HCT116 (cell line): ENCODE results near the gene IFNL4. TPM values are rescaled to one million over a fixed set of nuclear protein-coding genes. Genes with fewer than 3 reads are reported as not detected.

ENCODE experiments used
- ATAC-seq: fragments of 200-7000 bp; cut with Tn5 transposase; 2 replicates; pipeline ENCODE4 v1.9.1; 2020; ENCODE audit warnings: mild to moderate bottlenecking, moderate library complexity
- BruUV-seq: library from RNA; stranded (reverse); fragments of 400-500 nt; replicated peaks from 2 replicates; lab custom pipeline; 2021; lab: Mats Ljungman, UMichigan
- CTCF ChIA-PET: fragments of 300-600 bp; sonication (Branson Sonifier 250); formaldehyde crosslinking; loops from one replicate; lab custom pipeline; 2021; ENCODE audit warnings: antibody characterized with exemption; lab: Charles Lee
- POLR2A ChIA-PET: fragments of 300-600, 350-600 bp; sonication (Branson Sonifier 250); formaldehyde crosslinking; loops from one replicate; lab custom pipeline; 2021; ENCODE audit warnings: antibody characterized with exemption; lab: Charles Lee
- RAD21 ChIA-PET, 2 experiments: fragments of 300-600 bp; sonication (Branson Sonifier 250); formaldehyde crosslinking; loops; one replicate each; lab custom pipeline; 2023; ENCODE audit warnings: low total read pairs in 2 of 2; ENCODE audit not compliant: uncharacterized antibody in 2 of 2, unreplicated experiment in 2 of 2, low non-redundant PET in 1 of 2; lab: Charles Lee
- DNase-seq: peaks from one replicate; pipeline ENCODE4 v3.0.0-alpha.2; 2010; ENCODE audit warnings: low read depth, low spot score
- H2AFZ ChIP-seq: fragments of 200-600 bp; shearing (Covaris generic), sonication (generic); 2 replicates; pipeline ENCODE4 v1.6.1; 2017; ENCODE audit warnings: low read depth, mixed run types, mixed read lengths, antibody characterized with exemption, low read length; ENCODE audit not compliant: poor library complexity, severe bottlenecking
- H3K27ac ChIP-seq: 2 replicates; pipeline ENCODE4 v1.5.1; 2012; ENCODE audit warnings: low read depth, low read length
- H3K27me3 ChIP-seq: fragments of 200-600 bp; sonication (generic); 2 replicates; pipeline ENCODE4 v1.6.1; 2016; ENCODE audit warnings: mixed run types, low read length, mixed read lengths; ENCODE audit not compliant: insufficient read depth
- H3K36me3 ChIP-seq, 2 experiments: fragments of 200-500 bp in 1 of 2; fragments of 200-600 bp in 1 of 2; sonication (Bioruptor generic) in 1 of 2; sonication (generic) in 1 of 2; 2 replicates each; pipeline versions ENCODE4 v1.5.1 to v1.6.1; 2014 to 2016; ENCODE audit warnings: low read length in 2 of 2, inconsistent platforms in 1 of 2, mixed read lengths in 1 of 2, mixed run types in 1 of 2; ENCODE audit not compliant: insufficient read depth in 2 of 2, control insufficient read depth in 1 of 2
- H3K4me1 ChIP-seq, 2 experiments: fragments of 200-600 bp in 1 of 2; sonication (generic) in 1 of 2; 2 replicates each; pipeline versions ENCODE4 v1.5.1 to v1.6.1; 2012 to 2017; ENCODE audit warnings: low read length in 2 of 2, inconsistent platforms in 1 of 2, mild to moderate bottlenecking in 1 of 2, mixed read lengths in 1 of 2, mixed run types in 1 of 2, moderate library complexity in 1 of 2; ENCODE audit not compliant: insufficient read depth in 2 of 2, control insufficient read depth in 1 of 2
- H3K4me2 ChIP-seq: fragments of 200-600 bp; sonication (generic); 2 replicates; pipeline ENCODE4 v1.6.1; 2017; ENCODE audit warnings: mixed run types, low read length, mixed read lengths
- H3K4me3 ChIP-seq, 2 experiments: fragments of 200-600 bp in 1 of 2; sonication (generic) in 1 of 2; replicated peaks in 1 of 2; 2 replicates each; pipeline ENCODE4 v1.5.1; 2011 to 2016; ENCODE audit warnings: low read length in 2 of 2, control low read depth in 1 of 2, low read depth in 1 of 2, mild to moderate bottlenecking in 1 of 2, mixed read lengths in 1 of 2, mixed run types in 1 of 2
- H3K79me2 ChIP-seq: fragments of 200-600 bp; sonication (generic); 2 replicates; pipeline ENCODE4 v1.6.1; 2017; ENCODE audit warnings: mild to moderate bottlenecking, mixed run types, low read length, moderate library complexity, mixed read lengths; ENCODE audit not compliant: insufficient read depth
- H3K9ac ChIP-seq: fragments of 200-600 bp; sonication (generic); 2 replicates; pipeline ENCODE4 v1.6.1; 2016; ENCODE audit warnings: low read length, mixed read lengths
- H3K9me2 ChIP-seq: fragments of 200-600 bp; sonication (generic), shearing (Covaris generic); 2 replicates; pipeline ENCODE4 v1.6.1; 2017; ENCODE audit warnings: mixed run types, mild to moderate bottlenecking, moderate library complexity; ENCODE audit not compliant: insufficient read depth
- H3K9me3 ChIP-seq, 2 experiments: fragments of 200-500 bp in 1 of 2; fragments of 200-600 bp in 1 of 2; sonication (Bioruptor generic) in 1 of 2; sonication (generic) in 1 of 2; 2 replicates each; pipeline ENCODE4 v1.6.1; 2014 to 2017; ENCODE audit warnings: low read length in 2 of 2, mixed read lengths in 2 of 2, inconsistent platforms in 1 of 2, low read depth in 1 of 2, mild to moderate bottlenecking in 1 of 2, mixed run types in 1 of 2, moderate library complexity in 1 of 2; ENCODE audit not compliant: control insufficient read depth in 1 of 2, insufficient read depth in 1 of 2
- H4K20me1 ChIP-seq: fragments of 200-600 bp; sonication (generic), shearing (Covaris generic); 2 replicates; pipeline ENCODE4 v1.6.1; 2017; ENCODE audit warnings: mixed run types, mild to moderate bottlenecking, moderate library complexity; ENCODE audit not compliant: insufficient read depth
- ELF1 ChIP-seq: IDR thresholded peaks from 2 replicates; pipeline ENCODE4 v1.6.1; 2012; ENCODE audit warnings: low read depth, borderline replicate concordance
- FOSL1 ChIP-seq: IDR thresholded peaks from 2 replicates; pipeline ENCODE4 v1.6.1; 2012; ENCODE audit warnings: low read depth
- POLR2A ChIP-seq: IDR thresholded peaks from 2 replicates; pipeline ENCODE4 v1.7.0; 2011; ENCODE audit warnings: borderline replicate concordance; ENCODE audit not compliant: insufficient read depth, insufficient read length; ENCODE audit errors: extremely low read depth
- SP1 ChIP-seq: IDR thresholded peaks from 2 replicates; pipeline ENCODE4 v1.6.1; 2012; ENCODE audit warnings: low read depth
- ZNF274 ChIP-seq: fragments of 200-500 bp; sonication (Bioruptor generic); IDR thresholded peaks from 2 replicates; pipeline ENCODE4 v1.6.1; 2014; ENCODE audit warnings: mild to moderate bottlenecking, low read depth, low read length, inconsistent platforms
- intact Hi-C: fragments of 100-400 bp; cut with micrococcal nuclease; formaldehyde crosslinking; loops from 2 replicates; pipeline ENCODE4 v1.10.0; 2022
- total RNA-seq: library from RNA; stranded (reverse); gene quantifications from one replicate; pipeline ENCODE4 v1.2.1, GENCODE V29; 2021; ENCODE audit not compliant: unreplicated experiment
- TF ChIP-seq, protein P1 (sequence below): IDR thresholded peaks from 2 replicates; pipeline ENCODE4 v1.6.1; 2011; ENCODE audit warnings: mild to moderate bottlenecking, low read length, moderate library complexity; ENCODE audit not compliant: insufficient replicate concordance; ENCODE audit errors: extremely low read depth

The IFNL4 gene
- total RNA-seq, 1 experiment from 2014 or later, result not detected

DNA sequence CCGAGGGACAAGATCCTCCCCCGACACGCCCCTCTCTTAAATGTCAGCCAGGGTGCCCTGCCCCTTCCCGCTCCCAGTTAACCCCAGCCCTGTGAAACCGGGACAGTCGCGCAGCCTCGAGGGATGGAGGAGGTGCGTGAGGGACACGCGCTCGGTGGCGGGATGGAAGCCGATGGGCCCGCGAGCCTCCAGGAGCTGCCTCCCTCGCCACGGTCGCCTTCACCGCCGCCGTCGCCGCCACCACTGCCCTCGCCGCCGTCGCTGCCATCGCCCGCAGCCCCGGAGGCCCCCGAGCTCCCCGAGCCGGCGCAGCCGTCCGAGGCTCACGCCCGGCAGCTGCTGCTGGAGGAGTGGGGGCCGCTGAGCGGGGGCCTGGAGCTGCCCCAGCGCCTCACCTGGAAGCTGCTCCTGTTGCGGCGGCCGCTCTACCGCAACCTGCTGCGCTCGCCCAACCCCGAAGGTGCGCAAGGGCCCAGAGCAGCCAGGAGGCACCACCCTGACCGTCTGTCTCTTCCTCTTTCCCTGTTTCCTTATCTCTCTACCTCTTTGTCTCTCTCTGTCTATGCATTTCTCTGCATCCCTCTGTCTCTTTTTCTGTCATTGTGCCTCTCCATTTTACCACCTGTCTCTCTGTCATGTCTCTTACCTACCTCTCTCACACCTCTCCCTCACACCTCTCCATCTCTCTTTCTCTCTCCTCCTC, 51.6 kb downstream of the IFNL4 start, which contains the start of gene NCCRP1:
Gene NCCRP1 (plus strand): TSS at position 105 of the 703 bp plus-strand sequence. CDS start 19 bp downstream, at position 124.
- H3K9me2 ChIP-seq, result no peaks in the 10 kb centered on the region
- H3K9ac ChIP-seq, result no peak within 1 kb of the TSS
- H3K36me3 ChIP-seq, result no peaks in the 10 kb centered on the region
- no peak within 1 kb of the TSS for H3K4me3 ChIP-seq
- DNase-seq (no peak), ATAC-seq (no peak)
- H2AFZ ChIP-seq, result no peak within 1 kb of the TSS
- peaks cover 5 to 34% of the 10 kb centered on the region in 2 experiments; a peak in 3 of 4 replicates for H3K4me1 ChIP-seq
- CTCF ChIA-PET, result no interaction called here
- H3K4me2 ChIP-seq, result no peak within 1 kb of the TSS
- TF ChIP-seq ELF1 (no peak), ZNF274 (no peak), SP1 (no peak), FOSL1 (no peak), POLR2A (no peak)
- no TSS peak for BruUV-seq
- H3K9me3 ChIP-seq, result no peaks in the 10 kb centered on the region
- POLR2A ChIA-PET, result no interaction called here
- intact Hi-C loops, result no loop called here
- H3K79me2 ChIP-seq, result no peaks in the 10 kb centered on the region
- no peaks in the 10 kb centered on the region for H4K20me1 ChIP-seq
- no peak within 1 kb of the TSS for H3K27ac ChIP-seq
- RAD21 ChIA-PET, result no interaction called here
- no peaks in the 10 kb centered on the region for H3K27me3 ChIP-seq

DNA sequence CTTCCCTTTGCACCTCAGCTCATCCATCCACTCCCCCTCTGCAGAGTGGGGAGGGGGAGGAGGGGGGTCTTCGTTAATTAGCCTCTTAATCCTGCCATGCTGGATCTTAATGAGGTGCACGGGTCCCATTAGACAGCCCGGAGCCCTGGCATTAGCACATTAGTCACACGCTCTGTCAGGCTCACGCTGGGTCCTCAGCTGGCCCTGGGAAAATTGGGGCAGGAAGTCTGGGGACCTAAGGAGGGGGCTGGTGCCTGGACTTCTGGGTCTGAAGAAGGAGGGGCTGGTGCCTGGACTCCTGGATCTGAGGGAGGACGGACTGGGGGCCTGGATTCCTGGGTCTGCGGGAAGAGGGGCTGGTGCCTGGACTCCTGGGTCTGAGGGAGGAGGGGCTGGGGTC, 52.3 kb downstream of the IFNL4 start:
- H4K20me1 ChIP-seq, result no peaks in the 10 kb centered on the region
- no peaks in the 10 kb centered on the region for H3K9me3 ChIP-seq
- H3K9me2 ChIP-seq, result no peaks in the 10 kb centered on the region
- H3K36me3 ChIP-seq, result no peaks in the 10 kb centered on the region
- no peak overlapping the region for H3K27ac ChIP-seq
- H3K79me2 ChIP-seq, result no peaks in the 10 kb centered on the region
- no peak for DNase-seq
- H3K4me3 ChIP-seq, result no peak overlapping the region
- no peak overlapping the region for H3K9ac ChIP-seq
- RAD21 ChIA-PET, result no interaction called here
- intact Hi-C loops, result no loop called here
- no peak overlapping the region for H2AFZ ChIP-seq
- no peak overlapping the region for H3K4me2 ChIP-seq
- no peaks in the 10 kb centered on the region for H3K27me3 ChIP-seq
- no peak for TF ChIP-seq ZNF274
- TF ChIP-seq, protein P1, sequence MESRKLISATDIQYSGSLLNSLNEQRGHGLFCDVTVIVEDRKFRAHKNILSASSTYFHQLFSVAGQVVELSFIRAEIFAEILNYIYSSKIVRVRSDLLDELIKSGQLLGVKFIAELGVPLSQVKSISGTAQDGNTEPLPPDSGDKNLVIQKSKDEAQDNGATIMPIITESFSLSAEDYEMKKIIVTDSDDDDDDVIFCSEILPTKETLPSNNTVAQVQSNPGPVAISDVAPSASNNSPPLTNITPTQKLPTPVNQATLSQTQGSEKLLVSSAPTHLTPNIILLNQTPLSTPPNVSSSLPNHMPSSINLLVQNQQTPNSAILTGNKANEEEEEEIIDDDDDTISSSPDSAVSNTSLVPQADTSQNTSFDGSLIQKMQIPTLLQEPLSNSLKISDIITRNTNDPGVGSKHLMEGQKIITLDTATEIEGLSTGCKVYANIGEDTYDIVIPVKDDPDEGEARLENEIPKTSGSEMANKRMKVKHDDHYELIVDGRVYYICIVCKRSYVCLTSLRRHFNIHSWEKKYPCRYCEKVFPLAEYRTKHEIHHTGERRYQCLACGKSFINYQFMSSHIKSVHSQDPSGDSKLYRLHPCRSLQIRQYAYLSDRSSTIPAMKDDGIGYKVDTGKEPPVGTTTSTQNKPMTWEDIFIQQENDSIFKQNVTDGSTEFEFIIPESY, result no peak
- TF ChIP-seq, all 23 proteins: peak for 0
- ChIA-PET POLR2A (no interaction called here), CTCF (interaction anchor here (1.2 kb wide), 1 partner anchor 74 kb away, joined by 4 read pairs; no protein-coding TSS in a partner anchor)
- no peak for ATAC-seq
- peaks cover 0 to 27% of the 10 kb centered on the region in 2 experiments; a peak in 2 of 4 replicates for H3K4me1 ChIP-seq
- BruUV-seq, result no TSS peak

Other genes with a start within 250 kb of the IFNL4 start
- 16.4 TPM for gene FBXO27, start 216.3 kb downstream of the IFNL4 start, total RNA-seq
- 4.7 TPM for gene ACP7, start 164.5 kb downstream of the IFNL4 start, total RNA-seq
- gene PAK4, start 123.1 kb downstream of the IFNL4 start, total RNA-seq, result 90.1 TPM
- 0.12 TPM for gene NCCRP1, start 51.9 kb downstream of the IFNL4 start, total RNA-seq
- gene SYCN, start 44.6 kb downstream of the IFNL4 start, total RNA-seq, result not detected
- gene IFNL3, start 3.9 kb downstream of the IFNL4 start, total RNA-seq, result not detected
- gene IFNL2, start 19.5 kb upstream of the IFNL4 start, total RNA-seq, result not detected
- gene IFNL1, start 47.6 kb upstream of the IFNL4 start, total RNA-seq, result not detected
- gene LRFN1, start 72.0 kb upstream of the IFNL4 start, total RNA-seq, result 13.8 TPM
- 0.61 TPM for gene GMFG, start 87.2 kb upstream of the IFNL4 start, total RNA-seq
- gene SAMD4B, start 93.6 kb upstream of the IFNL4 start, total RNA-seq, result 127 TPM
- gene PAF1, start 142.2 kb upstream of the IFNL4 start, total RNA-seq, result 53.5 TPM
- gene MED29, start 142.5 kb upstream of the IFNL4 start, total RNA-seq, result 32.0 TPM
- 131 TPM for gene ZFP36, start 158.0 kb upstream of the IFNL4 start, total RNA-seq
- 29.0 TPM for gene PLEKHG2, start 163.8 kb upstream of the IFNL4 start, total RNA-seq
- gene RPS16, start 187.1 kb upstream of the IFNL4 start, total RNA-seq, result 3,365 TPM
- gene SUPT5H, start 196.7 kb upstream of the IFNL4 start, total RNA-seq, result 120 TPM
- gene TIMM50, start 232.0 kb upstream of the IFNL4 start, total RNA-seq, result 111 TPM